Sigmoid colon (tissue), 4 donors: ENCODE measurements around the gene UBASH3B.

Source experiments
- CTCF ChIP-seq, 4 experiments: fragments of 450-650 bp in 3 of 4; fragments of 200-600 bp in 1 of 4; IDR thresholded peaks; one replicate each; pipeline ENCODE4 v1.5.1; 2016 to 2019; ENCODE audit warnings: antibody characterized with exemption in 4 of 4, mild to moderate bottlenecking in 3 of 4, moderate library complexity in 2 of 4
- EP300 ChIP-seq, 4 donors: sonication (generic); formaldehyde crosslinking; IDR thresholded peaks; one replicate each; pipeline ENCODE4 v1.6.1; 2017; ENCODE audit warnings: antibody characterized with exemption in 4 of 4
- POLR2A ChIP-seq, 2 donors: fragments of 450-650 bp; IDR thresholded peaks; one replicate each; pipeline ENCODE4 v1.6.1; 2016; ENCODE audit warnings: antibody characterized with exemption in 2 of 2, mild to moderate bottlenecking in 2 of 2, moderate library complexity in 2 of 2
- POLR2AphosphoS5 ChIP-seq, 4 donors: sonication (generic); formaldehyde crosslinking; IDR thresholded peaks; one replicate each; pipeline ENCODE4 v1.6.1; 2017; ENCODE audit warnings: antibody characterized with exemption in 4 of 4

- TF ChIP-seq EP300 (IDR thresholded peaks at IDR 0.05) (no peak), CTCF (IDR thresholded peaks at IDR 0.05) (no peak), POLR2A (IDR thresholded peaks at IDR 0.05) (no peak), POLR2AphosphoS5 (IDR thresholded peaks at IDR 0.05) (no peak)
Measured at GRCh38 chr11:122852074-122852795, 196.7 kb downstream of the UBASH3B start.
